ENCODE data around the gene ZIC5. TPM values are rescaled to one million over a fixed set of nuclear protein-coding genes. Genes with fewer than 3 reads are reported as not detected.
"Not testable (repeated sequence)": the region's sequence is repeated elsewhere in the genome, so short reads cannot be mapped to it uniquely, and the experiment has no call there.

The ZIC5 gene
- total RNA-seq, 1 donor: not detected

GRCh38 chr13:99948907-99949678 is 22.5 kb downstream of the ZIC5 start:
- TF ChIP-seq CTCF (IDR thresholded peaks at IDR 0.05; ENCODE audit: insufficient read depth, low read depth, low read length): no peak
- no peak for DNase-seq (ENCODE audit: low read depth)
- no peak overlapping the region for H3K4me3 ChIP-seq (ENCODE audit: low read depth, low read length)

GRCh38 chr13:99948411-99948810 is 23.2 kb downstream of the ZIC5 start:
- no peak overlapping the region for H3K4me3 ChIP-seq (ENCODE audit: low read depth, low read length)
- DNase-seq (ENCODE audit: low read depth): no peak
- TF ChIP-seq CTCF (IDR thresholded peaks at IDR 0.05; ENCODE audit: insufficient read depth, low read depth, low read length): no peak

- no peak overlapping the region for H3K4me3 ChIP-seq (ENCODE audit: low read depth, low read length)
- no peak for DNase-seq (ENCODE audit: low read depth)
- TF ChIP-seq CTCF (IDR thresholded peaks at IDR 0.05; ENCODE audit: insufficient read depth, low read depth, low read length): no peak
Observed at GRCh38 chr13:99947666-99948065, 23.9 kb downstream of the ZIC5 start.

GRCh38 chr13:99945515-99945914 is 26.1 kb downstream of the ZIC5 start:
- not testable (repeated sequence) for DNase-seq (ENCODE audit: low read depth); H3K4me3 ChIP-seq (ENCODE audit: low read depth, low read length)

GRCh38 chr13:99944606-99945005 is 27.0 kb downstream of the ZIC5 start:
- no peak for DNase-seq (ENCODE audit: low read depth)
- no peak for TF ChIP-seq CTCF (IDR thresholded peaks at IDR 0.05; ENCODE audit: insufficient read depth, low read depth, low read length)
- no peak overlapping the region for H3K4me3 ChIP-seq (ENCODE audit: low read depth, low read length)

DNA sequence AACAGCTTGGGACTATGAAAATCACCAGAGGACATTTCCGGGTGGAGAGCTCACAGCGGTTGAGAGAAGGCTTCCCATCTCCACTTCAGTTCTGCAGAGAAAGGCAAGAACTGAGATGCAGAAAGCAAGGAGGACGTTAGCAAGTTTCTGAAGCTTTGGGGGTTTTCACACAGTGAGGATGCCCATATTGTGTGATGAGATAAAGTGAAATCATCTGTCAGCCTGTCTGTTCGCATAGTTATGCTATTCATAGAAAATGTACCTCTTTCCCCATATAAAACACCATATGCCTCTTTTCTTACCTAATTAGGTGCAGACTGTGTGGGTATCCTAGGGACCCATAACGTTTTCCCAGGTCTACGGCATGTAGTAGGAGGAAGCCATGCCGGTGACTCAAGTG is 27.5 kb downstream of the ZIC5 start:
- no peak for DNase-seq (ENCODE audit: low read depth)
- no peak for TF ChIP-seq CTCF (IDR thresholded peaks at IDR 0.05; ENCODE audit: insufficient read depth, low read depth, low read length)
- H3K4me3 ChIP-seq (ENCODE audit: low read depth, low read length): no peak overlapping the region

GRCh38 chr13:99941911-99942310 is 29.7 kb downstream of the ZIC5 start:
- no peak overlapping the region for H3K4me3 ChIP-seq (ENCODE audit: low read depth, low read length)
- TF ChIP-seq CTCF (IDR thresholded peaks at IDR 0.05; ENCODE audit: insufficient read depth, low read depth, low read length): no peak
- DNase-seq (ENCODE audit: low read depth): no peak
